GM06990 (cell line): Measurements from ENCODE around the gene CHD6.

ENCODE experiments used
- DNase-seq: peaks from one replicate; pipeline ENCODE4 v3.0.0-alpha.2; 2011; ENCODE audit not compliant: insufficient read length; ENCODE audit errors: extremely low read depth
- H3K27me3 ChIP-seq: replicated peaks from 2 replicates; pipeline ENCODE4 v1.6.0; 2011; ENCODE audit warnings: low read length; ENCODE audit not compliant: control insufficient read depth, insufficient read depth
- H3K36me3 ChIP-seq: 2 replicates; pipeline ENCODE4 v1.5.1; 2011; ENCODE audit warnings: low read length; ENCODE audit not compliant: control insufficient read depth, insufficient read depth
- H3K4me3 ChIP-seq: replicated peaks from 2 replicates; pipeline ENCODE4 v1.5.1; 2011; ENCODE audit warnings: low read depth, mild to moderate bottlenecking, control low read depth, low read length
- TF ChIP-seq, protein P1 (sequence below): IDR thresholded peaks from 2 replicates; pipeline ENCODE4 v1.5.1; 2011; ENCODE audit warnings: low read length, control low read depth, mild to moderate bottlenecking, inconsistent platforms; ENCODE audit not compliant: insufficient read depth, poor library complexity, severe bottlenecking

The CHD6 gene

DNA sequence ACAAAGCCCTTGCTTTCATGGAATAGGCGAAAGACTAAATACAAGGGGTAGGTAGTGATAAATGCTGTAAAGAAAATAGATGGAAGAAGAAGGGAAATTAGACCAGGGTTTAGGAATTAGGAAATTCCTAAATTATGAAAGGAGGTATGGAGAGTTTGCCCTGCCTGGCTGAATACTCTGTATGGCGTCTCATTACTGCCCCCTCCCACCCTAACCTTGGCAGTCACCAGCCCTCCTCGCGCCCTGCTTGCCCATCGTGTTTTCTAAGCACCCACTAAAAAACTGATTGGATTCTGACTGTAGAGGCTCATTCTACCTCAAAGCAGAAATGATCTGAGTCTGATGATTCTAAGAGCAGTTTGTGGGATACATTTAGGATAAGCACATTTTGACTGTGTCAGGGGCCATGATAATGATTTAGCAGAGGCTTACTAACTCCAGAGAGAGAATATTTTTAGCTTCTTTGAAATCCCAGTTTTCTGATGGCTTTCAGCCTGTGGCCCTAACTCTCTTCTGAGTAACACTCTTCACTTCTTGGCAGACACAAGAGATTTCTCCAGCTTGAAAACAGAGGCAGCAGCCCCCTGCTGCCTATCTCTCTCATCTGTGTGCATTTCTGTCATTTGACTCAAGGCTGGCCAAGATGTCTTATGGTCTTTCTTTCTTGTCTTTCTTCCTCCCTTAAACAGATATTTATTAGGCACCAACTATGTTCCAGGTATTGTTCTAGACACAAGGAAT lies 1.4 kb upstream of the CHD6 start:
- TF ChIP-seq, protein P1, sequence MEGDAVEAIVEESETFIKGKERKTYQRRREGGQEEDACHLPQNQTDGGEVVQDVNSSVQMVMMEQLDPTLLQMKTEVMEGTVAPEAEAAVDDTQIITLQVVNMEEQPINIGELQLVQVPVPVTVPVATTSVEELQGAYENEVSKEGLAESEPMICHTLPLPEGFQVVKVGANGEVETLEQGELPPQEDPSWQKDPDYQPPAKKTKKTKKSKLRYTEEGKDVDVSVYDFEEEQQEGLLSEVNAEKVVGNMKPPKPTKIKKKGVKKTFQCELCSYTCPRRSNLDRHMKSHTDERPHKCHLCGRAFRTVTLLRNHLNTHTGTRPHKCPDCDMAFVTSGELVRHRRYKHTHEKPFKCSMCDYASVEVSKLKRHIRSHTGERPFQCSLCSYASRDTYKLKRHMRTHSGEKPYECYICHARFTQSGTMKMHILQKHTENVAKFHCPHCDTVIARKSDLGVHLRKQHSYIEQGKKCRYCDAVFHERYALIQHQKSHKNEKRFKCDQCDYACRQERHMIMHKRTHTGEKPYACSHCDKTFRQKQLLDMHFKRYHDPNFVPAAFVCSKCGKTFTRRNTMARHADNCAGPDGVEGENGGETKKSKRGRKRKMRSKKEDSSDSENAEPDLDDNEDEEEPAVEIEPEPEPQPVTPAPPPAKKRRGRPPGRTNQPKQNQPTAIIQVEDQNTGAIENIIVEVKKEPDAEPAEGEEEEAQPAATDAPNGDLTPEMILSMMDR, result no peak
- H3K27me3 ChIP-seq, result no peaks in the 10 kb centered on the region
- no peak for DNase-seq
- no peaks in the 10 kb centered on the region for H3K36me3 ChIP-seq
- H3K4me3 ChIP-seq, result no peak overlapping the region; the same call in 1 of the 2 replicates

DNA sequence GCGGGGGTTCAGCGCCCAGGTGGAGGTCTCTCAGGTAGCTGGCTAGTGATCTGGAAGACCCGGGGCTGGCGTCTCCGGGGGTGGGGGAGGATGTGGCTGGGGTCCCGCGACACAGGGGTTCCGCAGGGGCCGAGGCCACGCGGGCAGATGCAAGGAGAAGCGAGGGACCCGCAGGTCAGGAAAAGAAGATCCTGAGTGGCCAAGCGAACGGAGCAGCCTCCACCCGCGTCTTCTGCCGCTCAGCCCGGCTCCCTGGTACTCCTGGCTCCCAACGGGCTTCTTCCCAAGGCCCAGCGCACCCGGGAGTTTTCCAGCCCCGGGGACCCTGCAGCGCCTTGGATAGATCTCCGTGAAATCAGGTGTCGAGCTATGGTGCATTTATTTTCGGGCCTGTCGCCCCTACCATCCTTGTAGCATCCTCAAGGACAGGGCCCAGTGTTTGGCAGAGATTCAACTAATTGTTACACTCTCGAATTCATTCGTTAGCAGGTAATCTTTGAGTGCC lies 682 bp upstream of the CHD6 start:
- no peaks in the 10 kb centered on the region for H3K36me3 ChIP-seq
- H3K4me3 ChIP-seq, result peak overlapping the region; percentile 72
- TF ChIP-seq, protein P1, result no peak
- DNase-seq, result no peak
- no peaks in the 10 kb centered on the region for H3K27me3 ChIP-seq

DNA sequence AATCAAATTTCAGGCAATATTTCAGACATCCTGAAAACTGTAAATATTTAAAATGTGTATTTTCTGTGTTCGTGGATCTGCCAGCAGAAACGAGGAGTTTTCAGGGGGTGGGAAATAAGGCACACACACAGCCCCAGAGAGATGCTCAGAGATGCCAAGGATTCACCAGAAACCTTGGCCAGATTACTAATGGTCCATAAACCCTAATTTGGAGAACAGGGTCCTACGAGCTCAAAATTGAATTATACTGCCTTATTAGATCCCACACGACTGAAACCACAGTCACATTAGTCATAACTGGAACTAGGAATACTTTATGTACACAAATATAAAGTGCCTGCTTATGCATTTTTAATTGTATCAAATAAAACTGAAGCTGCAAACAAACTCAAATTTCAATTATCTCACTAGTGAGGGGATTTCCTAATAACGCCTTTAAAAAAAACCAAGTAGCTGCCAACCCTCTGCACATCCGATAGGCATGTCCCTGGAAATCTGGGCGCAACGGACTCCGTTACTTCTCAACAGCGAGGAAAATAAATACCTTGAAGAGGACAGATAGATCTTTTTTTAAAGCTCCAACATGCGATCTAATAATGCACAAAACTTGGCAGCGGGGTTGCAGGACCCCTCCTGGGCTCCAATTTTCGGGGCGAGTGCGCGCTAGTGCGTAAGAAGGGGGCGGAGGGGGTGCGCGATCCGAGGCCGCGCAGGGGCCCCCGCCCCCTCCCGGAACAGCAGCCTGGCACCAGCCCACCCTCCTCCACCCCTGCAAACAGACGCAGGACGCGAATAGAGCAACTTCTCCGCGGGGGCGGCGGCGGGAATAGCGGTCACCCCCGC lies 897 bp downstream of the CHD6 start:
- peak; percentile 65 for DNase-seq
- no peaks in the 10 kb centered on the region for H3K27me3 ChIP-seq
- TF ChIP-seq, protein P1, result no peak
- H3K4me3 ChIP-seq, result peak overlapping the region; percentile 85
- no peaks in the 10 kb centered on the region for H3K36me3 ChIP-seq

DNA sequence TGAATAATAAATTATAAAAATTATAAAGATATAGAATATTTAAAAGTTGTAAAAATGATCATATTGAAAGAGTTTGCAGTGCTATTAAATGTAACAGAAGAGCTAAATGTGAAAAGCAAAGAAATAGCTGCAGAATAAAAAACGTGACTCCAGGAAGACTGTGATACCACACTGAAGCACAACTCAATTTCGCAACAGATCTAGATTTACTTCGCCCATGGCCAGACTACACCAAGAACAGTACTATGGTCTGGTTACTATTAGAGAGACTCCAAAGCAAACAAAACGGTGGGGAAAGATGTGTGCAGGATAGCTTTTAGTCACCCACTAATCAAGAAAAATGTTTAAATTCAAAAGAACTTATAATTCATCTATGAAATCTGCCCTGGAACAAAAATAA lies 1.9 kb downstream of the CHD6 start:
- Histone ChIP-seq H3K27me3 (no peaks in the 10 kb centered on the region), H3K4me3 (no peak overlapping the region), H3K36me3 (no peaks in the 10 kb centered on the region)
- DNase-seq, result no peak
- TF ChIP-seq, protein P1, result no peak

DNA sequence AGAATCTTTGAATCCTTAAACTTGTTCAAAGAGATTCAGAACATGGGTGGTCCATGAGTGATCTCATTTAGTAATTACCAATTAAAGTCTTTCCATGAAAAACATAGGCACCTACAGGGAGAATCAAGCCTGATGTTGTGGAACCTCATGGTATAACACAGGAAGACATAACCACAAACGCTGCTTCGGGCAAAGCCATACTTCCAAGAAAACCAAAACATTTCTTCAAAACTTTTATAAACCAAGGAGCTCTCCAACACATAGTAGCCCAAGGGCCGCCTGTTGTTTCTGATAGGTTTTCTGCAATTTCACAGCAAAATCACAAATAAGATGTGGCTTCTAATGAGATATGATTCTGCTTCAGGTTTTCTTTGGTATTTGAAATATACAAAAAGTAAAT lies 2.5 kb downstream of the CHD6 start:
- Histone ChIP-seq H3K27me3 (no peaks in the 10 kb centered on the region), H3K36me3 (no peaks in the 10 kb centered on the region), H3K4me3 (no peak overlapping the region)
- TF ChIP-seq, protein P1, result no peak
- DNase-seq, result no peak
